GM19463 (cell line): ENCODE measurements around the gene PTDSS2.
"Not testable (repeated sequence)": the region's sequence is repeated elsewhere in the genome, so short reads cannot be mapped to it uniquely, and the experiment has no call there.

ENCODE experiments used
- ATAC-seq: cut with Tn5 transposase; IDR thresholded peaks from one replicate; pipeline ENCODE4 v1.9.1; 2021; ENCODE audit warnings: mild to moderate bottlenecking, moderate library complexity; ENCODE audit not compliant: unreplicated experiment

PTDSS2 gene

GRCh38 chr11:464316-464715 is 14.2 kb downstream of the PTDSS2 start:
- no peak for ATAC-seq

GRCh38 chr11:465896-466530 is 15.9 kb downstream of the PTDSS2 start:
- no peak for ATAC-seq

GRCh38 chr11:468036-468435 is 18.0 kb downstream of the PTDSS2 start:
- no peak for ATAC-seq

GRCh38 chr11:468493-468892 is 18.4 kb downstream of the PTDSS2 start:
- no peak for ATAC-seq

- ATAC-seq, result not testable (repeated sequence)
These were observed 19.1 kb downstream of the PTDSS2 start for GRCh38 chr11:469026-469683.

- ATAC-seq, result no peak
These were observed 19.8 kb downstream of the PTDSS2 start for GRCh38 chr11:469684-470560.

- ATAC-seq, result no peak
These were observed 21.5 kb downstream of the PTDSS2 start for GRCh38 chr11:471468-472145.

- ATAC-seq, result no peak
These were observed 22.2 kb downstream of the PTDSS2 start for GRCh38 chr11:472272-472671.

- no peak for ATAC-seq
These were observed 22.7 kb downstream of the PTDSS2 start for GRCh38 chr11:472816-473215.

- ATAC-seq, result no peak
These were observed 23.3 kb downstream of the PTDSS2 start for GRCh38 chr11:473415-473814.

- ATAC-seq, result no peak
These were observed 24.1 kb downstream of the PTDSS2 start for GRCh38 chr11:473962-474785.

- ATAC-seq, result no peak
These were observed 24.9 kb downstream of the PTDSS2 start for GRCh38 chr11:474914-475506.

GRCh38 chr11:475941-476340 is 25.9 kb downstream of the PTDSS2 start:
- no peak for ATAC-seq

- ATAC-seq, result no peak
These were observed 26.3 kb downstream of the PTDSS2 start for GRCh38 chr11:476416-476815.

GRCh38 chr11:477052-477715 is 27.1 kb downstream of the PTDSS2 start:
- no peak for ATAC-seq

- no peak for ATAC-seq
These were observed 29.2 kb downstream of the PTDSS2 start for GRCh38 chr11:479311-479710.

- no peak for ATAC-seq
These were observed 34.5 kb downstream of the PTDSS2 start for GRCh38 chr11:484616-485015.

GRCh38 chr11:486189-486588 is 36.1 kb downstream of the PTDSS2 start:
- ATAC-seq, result no peak

GRCh38 chr11:487571-488021 is 37.5 kb downstream of the PTDSS2 start:
- no peak for ATAC-seq
